GM18873 (cell line): ENCODE data around the gene PSMD5.

Experiments used
- ATAC-seq: cut with Tn5 transposase; IDR thresholded peaks from one replicate; pipeline ENCODE4 v1.9.1; 2021; ENCODE audit warnings: mild to moderate bottlenecking, moderate library complexity, moderate number of reproducible peaks; ENCODE audit not compliant: unreplicated experiment, low FRiP score

PSMD5 gene

DNA sequence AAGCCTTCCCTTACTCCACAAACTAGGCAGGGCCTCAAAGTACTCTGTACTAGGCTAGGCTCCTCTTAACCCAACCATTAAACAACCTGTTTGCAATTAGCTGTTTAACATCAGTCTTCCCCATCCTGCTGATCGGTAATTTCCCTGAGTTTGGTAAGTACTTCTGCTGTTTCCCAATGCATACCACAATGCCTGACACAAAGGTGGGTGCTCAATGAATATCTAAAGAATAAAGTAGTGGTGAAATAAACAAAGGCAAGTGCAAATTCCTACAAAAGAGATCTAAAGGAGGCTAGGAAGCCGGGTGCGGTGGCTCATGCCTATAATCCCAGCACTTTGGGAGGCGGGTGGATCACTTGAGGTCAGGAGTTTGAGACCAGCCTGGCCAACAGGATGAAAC, 74.5 kb downstream of the PSMD5 start:
- no peak for ATAC-seq

- ATAC-seq, result no peak
Observed at GRCh38 chr9:120767451-120767850, 75.3 kb downstream of the PSMD5 start.
